Lower lobe of right lung (tissue), 2 donors: ENCODE measurements around the gene UBE2V1. TPM values are rescaled to one million over a fixed set of nuclear protein-coding genes. Genes with fewer than 3 reads are reported as not detected.
"Not testable (repeated sequence)": the region's sequence is repeated elsewhere in the genome, so short reads cannot be mapped to it uniquely, and the experiment has no call there.

Experiments used
- ATAC-seq, 2 donors: fragments of 200-7000 bp; cut with Tn5 transposase; one replicate each; pipeline ENCODE4 v1.9.1; 2020 to 2022; ENCODE audit warnings: mild to moderate bottlenecking in 2 of 2, moderate library complexity in 2 of 2
- DNase-seq: peaks from one replicate; pipeline ENCODE4 v3.0.0-alpha.2; 2020
- H3K27ac ChIP-seq: fragments of 200-600 bp; one replicate; pipeline ENCODE4 v1.8.0; 2022
- H3K27me3 ChIP-seq: fragments of 200-600 bp; one replicate; pipeline ENCODE4 v1.8.0; 2022; ENCODE audit warnings: low read depth
- H3K36me3 ChIP-seq: fragments of 200-600 bp; one replicate; pipeline ENCODE4 v1.8.0; 2022; ENCODE audit warnings: mild to moderate bottlenecking
- H3K4me1 ChIP-seq: fragments of 200-600 bp; one replicate; pipeline ENCODE4 v1.8.0; 2022
- H3K4me3 ChIP-seq: fragments of 200-600 bp; one replicate; pipeline ENCODE4 v1.8.0; 2022; ENCODE audit warnings: mild to moderate bottlenecking
- H3K9me3 ChIP-seq: fragments of 200-600 bp; one replicate; pipeline ENCODE4 v1.8.0; 2022
- intact Hi-C: fragments of 100-400 bp; cut with DNase I; formaldehyde crosslinking; loops from one replicate; pipeline ENCODE4 v1.11.0; 2022
- total RNA-seq: library from RNA; stranded (reverse); fragmentation: NEBNext Ultra II Directional; extraction: Animal tissue kit (Norgen Biotek cat#: 25700); gene quantifications from one replicate; pipeline ENCODE4 v1.2.1, GENCODE V29; 2021
- TF ChIP-seq, protein P1 (sequence below): fragments of 200-600 bp; IDR thresholded peaks from one replicate; pipeline ENCODE4 v1.8.0; 2022; ENCODE audit warnings: antibody characterized with exemption, mild to moderate bottlenecking
- donor health status: DM: no; HTN: yes; CAD: no; lungs with severe emphysema.

UBE2V1 gene
- total RNA-seq, 1 donor from 2014 or later = 83.4 TPM

GRCh38 chr20:50085481-50086365 is 27.2 kb downstream of the UBE2V1 start:
- intact Hi-C loops = no loop called here
- H3K27me3 ChIP-seq = no peaks in the 10 kb centered on the region
- H3K27ac ChIP-seq = peak overlapping the region; percentile 78
- DNase-seq (peak; percentile 59), ATAC-seq (peak; percentile 80 to 82)
- no peaks in the 10 kb centered on the region for H3K9me3 ChIP-seq
- peaks cover 60% of the 10 kb centered on the region for H3K36me3 ChIP-seq
- TF ChIP-seq, protein P1, sequence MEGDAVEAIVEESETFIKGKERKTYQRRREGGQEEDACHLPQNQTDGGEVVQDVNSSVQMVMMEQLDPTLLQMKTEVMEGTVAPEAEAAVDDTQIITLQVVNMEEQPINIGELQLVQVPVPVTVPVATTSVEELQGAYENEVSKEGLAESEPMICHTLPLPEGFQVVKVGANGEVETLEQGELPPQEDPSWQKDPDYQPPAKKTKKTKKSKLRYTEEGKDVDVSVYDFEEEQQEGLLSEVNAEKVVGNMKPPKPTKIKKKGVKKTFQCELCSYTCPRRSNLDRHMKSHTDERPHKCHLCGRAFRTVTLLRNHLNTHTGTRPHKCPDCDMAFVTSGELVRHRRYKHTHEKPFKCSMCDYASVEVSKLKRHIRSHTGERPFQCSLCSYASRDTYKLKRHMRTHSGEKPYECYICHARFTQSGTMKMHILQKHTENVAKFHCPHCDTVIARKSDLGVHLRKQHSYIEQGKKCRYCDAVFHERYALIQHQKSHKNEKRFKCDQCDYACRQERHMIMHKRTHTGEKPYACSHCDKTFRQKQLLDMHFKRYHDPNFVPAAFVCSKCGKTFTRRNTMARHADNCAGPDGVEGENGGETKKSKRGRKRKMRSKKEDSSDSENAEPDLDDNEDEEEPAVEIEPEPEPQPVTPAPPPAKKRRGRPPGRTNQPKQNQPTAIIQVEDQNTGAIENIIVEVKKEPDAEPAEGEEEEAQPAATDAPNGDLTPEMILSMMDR = peak; percentile 75
- peak overlapping the region; percentile 46 for H3K4me3 ChIP-seq
- H3K4me1 ChIP-seq = peaks cover 38% of the 10 kb centered on the region

GRCh38 chr20:50085146-50085480 is 27.8 kb downstream of the UBE2V1 start:
- DNase-seq (no peak), ATAC-seq (peak in 1 of 2 donors; percentile 2)
- Histone ChIP-seq H3K4me3 (no peak overlapping the region), H3K27ac (peak overlapping the region; percentile 78), H3K27me3 (no peaks in the 10 kb centered on the region), H3K9me3 (no peaks in the 10 kb centered on the region), H3K4me1 (peaks cover 38% of the 10 kb centered on the region), H3K36me3 (peaks cover 54% of the 10 kb centered on the region)
- TF ChIP-seq, protein P1 = no peak
- intact Hi-C loops = no loop called here

- Histone ChIP-seq H3K27ac (no peak overlapping the region), H3K4me3 (no peak overlapping the region)
- no peak for ATAC-seq
These were observed 29.9 kb downstream of the UBE2V1 start for GRCh38 chr20:50083034-50083433.

GRCh38 chr20:50082056-50082455 is 30.9 kb downstream of the UBE2V1 start:
- H3K4me3 ChIP-seq, H3K27ac ChIP-seq, intact Hi-C loops, DNase-seq, ATAC-seq, H3K9me3 ChIP-seq, H3K27me3 ChIP-seq: not testable (repeated sequence)
- H3K4me1 ChIP-seq = peaks cover 26% of the 10 kb centered on the region
- H3K36me3 ChIP-seq = peaks cover 28% of the 10 kb centered on the region

More at GRCh38 chr20:50083034-50083433, 29.9 kb downstream of the UBE2V1 start:
- Histone ChIP-seq H3K36me3 (peaks cover 35% of the 10 kb centered on the region), H3K4me1 (peaks cover 33% of the 10 kb centered on the region), H3K27me3 (no peaks in the 10 kb centered on the region), H3K9me3 (no peaks in the 10 kb centered on the region)
- DNase-seq = no peak
- TF ChIP-seq, protein P1 = no peak
- intact Hi-C loops = no loop called here

DNA sequence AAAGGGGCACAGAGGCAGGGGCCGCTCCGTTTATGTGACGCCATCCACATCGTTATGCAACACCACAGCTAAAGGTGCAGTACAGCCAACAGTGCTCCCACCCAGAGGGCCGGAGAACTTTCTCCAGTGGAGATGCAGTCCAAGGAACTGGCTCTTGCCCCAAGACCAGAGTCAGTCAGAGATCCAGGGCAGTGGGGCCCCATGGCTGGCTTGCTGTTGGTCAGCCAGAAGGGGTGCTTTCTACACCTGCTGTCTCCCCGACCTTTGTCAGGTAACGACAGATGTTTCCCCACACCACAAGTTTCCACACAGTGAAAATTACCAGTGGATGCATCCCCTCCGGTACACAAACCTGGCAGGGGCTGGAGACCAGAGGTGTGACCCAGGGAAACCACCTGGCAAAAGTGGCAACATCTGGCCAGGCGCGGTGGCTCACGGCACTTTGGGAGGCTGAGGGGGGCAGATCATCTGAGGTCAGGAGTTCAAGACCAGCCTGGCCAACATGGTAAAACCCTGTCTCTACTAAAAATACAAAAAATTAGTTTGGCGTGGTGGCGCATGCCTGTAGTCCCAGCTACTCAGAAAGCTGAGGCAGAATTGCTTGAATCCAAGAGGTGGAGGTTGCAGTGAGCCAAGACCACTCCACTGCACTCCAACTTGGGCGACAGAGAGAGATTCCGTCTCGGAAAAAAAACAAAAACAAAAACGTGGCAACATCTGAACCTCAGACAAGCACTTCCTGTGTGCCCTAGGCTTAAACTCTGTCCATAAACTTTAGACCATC is 34.9 kb downstream of the UBE2V1 start:
- no peak for DNase-seq
- TF ChIP-seq, protein P1 = no peak
- ATAC-seq = peak in 1 of 2 donors; percentile 5

More for the DNA sequence above, 34.9 kb downstream of the UBE2V1 start:
- no peaks in the 10 kb centered on the region for H3K9me3 ChIP-seq
- intact Hi-C loops = no loop called here
- no peak overlapping the region for H3K27ac ChIP-seq
- H3K4me3 ChIP-seq = no peak overlapping the region
- H3K36me3 ChIP-seq = peaks cover 20% of the 10 kb centered on the region
- no peaks in the 10 kb centered on the region for H3K27me3 ChIP-seq
- peaks cover 6% of the 10 kb centered on the region for H3K4me1 ChIP-seq
